Ishikawa (cell line): ENCODE measurements around the gene MSMP.

Source experiments
- CEBPB ChIP-seq: IDR thresholded peaks from 2 replicates; pipeline ENCODE4 v1.6.1; 2012
- CREB1 ChIP-seq: IDR thresholded peaks from 2 replicates; pipeline ENCODE4 v1.6.1; 2012; ENCODE audit warnings: low read depth
- EGR1 ChIP-seq: IDR thresholded peaks from 2 replicates; pipeline ENCODE4 v1.6.1; 2012
- EP300 ChIP-seq: IDR thresholded peaks from 2 replicates; pipeline ENCODE4 v1.6.1; 2012; ENCODE audit warnings: borderline replicate concordance
- FOXM1 ChIP-seq: IDR thresholded peaks from 2 replicates; pipeline ENCODE4 v1.6.1; 2012; ENCODE audit warnings: low read depth, borderline replicate concordance
- NFIC ChIP-seq: IDR thresholded peaks from 2 replicates; pipeline ENCODE4 v1.6.1; 2012
- RAD21 ChIP-seq: IDR thresholded peaks from 2 replicates; pipeline ENCODE4 v1.6.1; 2012; ENCODE audit warnings: low read depth
- TAF1 ChIP-seq: IDR thresholded peaks from 2 replicates; pipeline ENCODE4 v1.6.1; 2012; ENCODE audit warnings: low read depth, mild to moderate bottlenecking
- TCF12 ChIP-seq: IDR thresholded peaks from 2 replicates; pipeline ENCODE4 v1.6.1; 2012; ENCODE audit warnings: low read depth
- TEAD4 ChIP-seq: IDR thresholded peaks from 2 replicates; pipeline ENCODE4 v1.6.1; 2012
- YY1 ChIP-seq: IDR thresholded peaks from 2 replicates; pipeline ENCODE4 v1.6.1; 2012; ENCODE audit warnings: low read depth
- ZBTB7A ChIP-seq: IDR thresholded peaks from 2 replicates; pipeline ENCODE4 v1.6.1; 2012; ENCODE audit warnings: low read depth
- TF ChIP-seq, protein P1 (sequence below): IDR thresholded peaks from 2 replicates; pipeline ENCODE4 v1.6.1; 2012
- TF ChIP-seq, protein P2 (sequence below): IDR thresholded peaks from 2 replicates; pipeline ENCODE4 v1.6.1; 2012; ENCODE audit warnings: low read depth, mild to moderate bottlenecking
- TF ChIP-seq, protein P3 (sequence below): IDR thresholded peaks from 2 replicates; pipeline ENCODE4 v1.6.1; 2012

Gene MSMP

DNA sequence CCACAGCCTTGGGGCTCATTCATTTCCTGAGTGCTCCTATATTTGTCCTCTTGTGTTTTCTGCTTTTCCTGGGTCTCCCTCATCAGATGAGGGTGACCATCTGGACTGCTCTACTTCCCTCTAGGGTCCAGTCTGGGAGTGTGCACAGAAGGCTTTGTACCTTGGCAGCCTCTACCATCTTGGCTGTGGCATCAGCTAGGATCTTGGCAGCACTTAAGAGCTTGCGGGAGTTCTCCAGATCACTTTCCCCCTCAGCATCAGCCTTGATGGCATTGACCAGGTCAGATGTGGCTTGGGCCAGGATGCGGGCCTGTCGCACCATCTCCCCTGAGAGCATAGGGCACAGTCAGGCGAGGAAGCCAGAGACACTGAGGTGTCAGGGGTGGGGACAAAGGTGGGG is 37.8 kb downstream of the MSMP start:
- TF ChIP-seq TEAD4 = no peak
- no peak for TF ChIP-seq CREB1
- TF ChIP-seq, protein P1, sequence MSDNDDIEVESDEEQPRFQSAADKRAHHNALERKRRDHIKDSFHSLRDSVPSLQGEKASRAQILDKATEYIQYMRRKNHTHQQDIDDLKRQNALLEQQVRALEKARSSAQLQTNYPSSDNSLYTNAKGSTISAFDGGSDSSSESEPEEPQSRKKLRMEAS = no peak
- TF ChIP-seq EP300 = no peak
- TF ChIP-seq NFIC = no peak
- TF ChIP-seq TCF12 = no peak
- TF ChIP-seq, protein P2, sequence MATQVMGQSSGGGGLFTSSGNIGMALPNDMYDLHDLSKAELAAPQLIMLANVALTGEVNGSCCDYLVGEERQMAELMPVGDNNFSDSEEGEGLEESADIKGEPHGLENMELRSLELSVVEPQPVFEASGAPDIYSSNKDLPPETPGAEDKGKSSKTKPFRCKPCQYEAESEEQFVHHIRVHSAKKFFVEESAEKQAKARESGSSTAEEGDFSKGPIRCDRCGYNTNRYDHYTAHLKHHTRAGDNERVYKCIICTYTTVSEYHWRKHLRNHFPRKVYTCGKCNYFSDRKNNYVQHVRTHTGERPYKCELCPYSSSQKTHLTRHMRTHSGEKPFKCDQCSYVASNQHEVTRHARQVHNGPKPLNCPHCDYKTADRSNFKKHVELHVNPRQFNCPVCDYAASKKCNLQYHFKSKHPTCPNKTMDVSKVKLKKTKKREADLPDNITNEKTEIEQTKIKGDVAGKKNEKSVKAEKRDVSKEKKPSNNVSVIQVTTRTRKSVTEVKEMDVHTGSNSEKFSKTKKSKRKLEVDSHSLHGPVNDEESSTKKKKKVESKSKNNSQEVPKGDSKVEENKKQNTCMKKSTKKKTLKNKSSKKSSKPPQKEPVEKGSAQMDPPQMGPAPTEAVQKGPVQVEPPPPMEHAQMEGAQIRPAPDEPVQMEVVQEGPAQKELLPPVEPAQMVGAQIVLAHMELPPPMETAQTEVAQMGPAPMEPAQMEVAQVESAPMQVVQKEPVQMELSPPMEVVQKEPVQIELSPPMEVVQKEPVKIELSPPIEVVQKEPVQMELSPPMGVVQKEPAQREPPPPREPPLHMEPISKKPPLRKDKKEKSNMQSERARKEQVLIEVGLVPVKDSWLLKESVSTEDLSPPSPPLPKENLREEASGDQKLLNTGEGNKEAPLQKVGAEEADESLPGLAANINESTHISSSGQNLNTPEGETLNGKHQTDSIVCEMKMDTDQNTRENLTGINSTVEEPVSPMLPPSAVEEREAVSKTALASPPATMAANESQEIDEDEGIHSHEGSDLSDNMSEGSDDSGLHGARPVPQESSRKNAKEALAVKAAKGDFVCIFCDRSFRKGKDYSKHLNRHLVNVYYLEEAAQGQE = no peak
- TF ChIP-seq YY1 = no peak
- TF ChIP-seq ZBTB7A = no peak
- TF ChIP-seq, protein P3, sequence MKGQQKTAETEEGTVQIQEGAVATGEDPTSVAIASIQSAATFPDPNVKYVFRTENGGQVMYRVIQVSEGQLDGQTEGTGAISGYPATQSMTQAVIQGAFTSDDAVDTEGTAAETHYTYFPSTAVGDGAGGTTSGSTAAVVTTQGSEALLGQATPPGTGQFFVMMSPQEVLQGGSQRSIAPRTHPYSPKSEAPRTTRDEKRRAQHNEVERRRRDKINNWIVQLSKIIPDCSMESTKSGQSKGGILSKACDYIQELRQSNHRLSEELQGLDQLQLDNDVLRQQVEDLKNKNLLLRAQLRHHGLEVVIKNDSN = no peak
- TF ChIP-seq CEBPB = no peak
- no peak for TF ChIP-seq TAF1
- TF ChIP-seq EGR1 = no peak
- TF ChIP-seq RAD21 = no peak
- no peak for TF ChIP-seq FOXM1

DNA sequence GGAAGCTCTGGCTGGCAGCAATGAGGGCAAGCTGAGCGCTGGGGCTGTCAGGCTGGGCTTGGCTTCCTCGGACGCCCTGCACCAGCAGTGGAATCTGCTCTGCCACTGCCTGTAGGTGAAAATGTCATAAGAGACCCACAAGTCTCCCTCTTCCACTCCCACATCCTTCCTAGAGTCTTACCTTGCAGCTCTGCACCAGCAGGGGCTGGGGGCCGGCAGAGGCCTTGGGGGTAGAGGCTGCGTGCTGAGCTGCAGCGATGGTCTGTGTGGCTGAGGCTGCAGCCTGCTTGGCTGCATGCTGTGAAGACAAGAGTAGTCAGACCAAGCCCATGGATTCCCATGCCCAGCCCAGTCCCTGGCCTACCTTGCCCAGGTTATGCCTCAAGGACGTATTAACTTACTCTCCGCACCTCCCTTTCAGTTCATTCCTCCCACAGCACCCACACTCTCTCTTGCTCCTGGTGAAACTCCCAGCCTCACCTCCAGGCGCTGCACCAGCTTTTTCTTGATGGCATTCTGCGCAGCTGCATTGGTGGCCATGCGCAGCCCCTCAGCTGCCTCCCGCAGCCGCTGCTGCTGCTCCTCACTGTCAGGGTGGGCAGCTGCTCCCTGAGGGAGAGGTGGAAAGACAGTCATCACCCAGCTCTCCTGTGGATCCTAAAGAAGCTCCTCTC is 39.4 kb downstream of the MSMP start:
- no peak for TF ChIP-seq RAD21
- TF ChIP-seq EP300 = no peak
- no peak for TF ChIP-seq YY1
- TF ChIP-seq FOXM1 = no peak
- TF ChIP-seq, protein P3 = no peak

DNA sequence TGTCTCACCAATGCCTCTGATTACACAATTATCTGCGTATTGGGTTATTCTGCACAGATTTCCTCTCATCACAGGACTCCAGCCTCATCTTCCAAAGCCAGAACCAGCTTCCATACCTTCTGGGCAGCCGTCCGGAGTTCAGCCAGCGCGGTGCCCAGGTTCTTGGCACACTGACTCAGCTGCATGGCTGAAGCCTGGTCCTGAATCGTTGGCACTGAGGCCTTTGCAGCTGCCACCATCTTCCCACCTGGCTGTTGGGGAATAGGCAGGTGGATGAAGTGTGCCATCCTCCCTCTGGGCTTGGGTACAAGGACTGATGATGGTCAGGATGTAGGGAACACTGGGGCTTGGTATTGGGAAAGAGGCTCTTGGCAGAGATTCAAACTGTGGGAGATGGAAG is 40.0 kb downstream of the MSMP start:
- TF ChIP-seq TEAD4 (no peak), TCF12 (no peak), TAF1 (no peak), EGR1 (no peak), RAD21 (no peak), ZBTB7A (no peak), NFIC (no peak), FOXM1 (no peak), CEBPB (no peak), CREB1 (no peak), YY1 (no peak), EP300 (no peak)
- TF ChIP-seq, protein P1 = no peak
- TF ChIP-seq, protein P2 = no peak
- TF ChIP-seq, protein P3 = no peak

DNA sequence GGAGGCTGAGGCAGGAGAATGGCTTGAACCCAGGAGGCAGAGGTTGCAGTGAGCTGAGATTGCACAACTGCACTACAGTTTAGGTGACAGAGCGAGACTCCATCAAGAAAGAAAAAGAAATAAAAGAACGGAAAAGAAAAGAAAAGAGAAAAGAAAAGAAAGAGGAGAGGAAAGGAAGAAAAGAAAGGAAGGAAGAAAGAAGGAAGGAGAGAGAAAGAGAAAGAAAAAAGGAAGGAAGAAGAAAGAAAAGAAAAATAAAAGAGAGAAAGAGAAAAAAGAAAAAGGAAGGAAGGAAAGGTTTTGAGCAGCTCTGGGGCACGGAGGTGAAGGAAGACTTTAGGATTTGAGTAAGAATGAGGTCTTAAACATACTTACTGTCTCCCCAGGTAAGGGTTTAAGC is 40.5 kb downstream of the MSMP start:
- TF ChIP-seq, protein P1 = no peak
- TF ChIP-seq YY1 (no peak), NFIC (no peak), CEBPB (no peak)

DNA sequence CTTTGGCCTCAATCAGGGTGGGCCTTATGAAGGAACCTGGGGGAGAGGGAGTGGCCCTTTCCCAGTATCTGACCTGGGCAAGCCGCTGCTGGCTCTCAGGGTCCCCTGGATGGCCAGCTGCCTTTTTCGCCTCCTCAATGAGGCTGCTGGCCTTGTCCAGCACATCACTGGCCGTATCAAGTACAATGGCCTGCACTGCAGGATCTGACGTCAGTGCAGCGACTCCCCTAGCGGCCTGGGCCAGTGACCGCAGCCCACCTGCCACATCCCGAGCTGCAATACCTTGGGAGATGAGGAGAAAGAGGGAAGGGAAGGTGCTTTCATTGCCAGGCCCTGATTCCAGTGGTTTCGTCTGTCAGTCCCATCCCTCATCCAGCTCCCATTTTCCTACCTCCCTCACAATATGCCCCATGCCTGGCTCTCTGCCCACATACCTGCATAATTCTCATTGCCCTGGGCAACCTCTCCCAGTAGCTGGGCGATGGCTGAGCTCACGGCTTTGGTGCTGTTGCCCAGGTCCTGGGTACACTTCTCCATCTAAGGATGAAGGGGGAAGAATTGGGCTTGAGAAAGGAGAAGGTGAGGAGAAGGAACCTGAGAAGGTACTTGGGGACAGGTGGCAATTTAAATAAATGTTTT is 41.2 kb downstream of the MSMP start:
- peak; percentile 61 for TF ChIP-seq TEAD4
- 0 out of 2 replicates have a peak, but pooled peaks have one; percentile 22 for TF ChIP-seq NFIC
- TF ChIP-seq RAD21 = no peak
